GM19455 (cell line): Measurements from ENCODE around the gene VRK1.
"Not testable (repeated sequence)": the region's sequence is repeated elsewhere in the genome, so short reads cannot be mapped to it uniquely, and the experiment has no call there.

Experiments
- ATAC-seq: cut with Tn5 transposase; IDR thresholded peaks from one replicate; pipeline ENCODE4 v1.9.1; 2021; ENCODE audit not compliant: unreplicated experiment

VRK1 gene, protein sequence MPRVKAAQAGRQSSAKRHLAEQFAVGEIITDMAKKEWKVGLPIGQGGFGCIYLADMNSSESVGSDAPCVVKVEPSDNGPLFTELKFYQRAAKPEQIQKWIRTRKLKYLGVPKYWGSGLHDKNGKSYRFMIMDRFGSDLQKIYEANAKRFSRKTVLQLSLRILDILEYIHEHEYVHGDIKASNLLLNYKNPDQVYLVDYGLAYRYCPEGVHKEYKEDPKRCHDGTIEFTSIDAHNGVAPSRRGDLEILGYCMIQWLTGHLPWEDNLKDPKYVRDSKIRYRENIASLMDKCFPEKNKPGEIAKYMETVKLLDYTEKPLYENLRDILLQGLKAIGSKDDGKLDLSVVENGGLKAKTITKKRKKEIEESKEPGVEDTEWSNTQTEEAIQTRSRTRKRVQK

DNA sequence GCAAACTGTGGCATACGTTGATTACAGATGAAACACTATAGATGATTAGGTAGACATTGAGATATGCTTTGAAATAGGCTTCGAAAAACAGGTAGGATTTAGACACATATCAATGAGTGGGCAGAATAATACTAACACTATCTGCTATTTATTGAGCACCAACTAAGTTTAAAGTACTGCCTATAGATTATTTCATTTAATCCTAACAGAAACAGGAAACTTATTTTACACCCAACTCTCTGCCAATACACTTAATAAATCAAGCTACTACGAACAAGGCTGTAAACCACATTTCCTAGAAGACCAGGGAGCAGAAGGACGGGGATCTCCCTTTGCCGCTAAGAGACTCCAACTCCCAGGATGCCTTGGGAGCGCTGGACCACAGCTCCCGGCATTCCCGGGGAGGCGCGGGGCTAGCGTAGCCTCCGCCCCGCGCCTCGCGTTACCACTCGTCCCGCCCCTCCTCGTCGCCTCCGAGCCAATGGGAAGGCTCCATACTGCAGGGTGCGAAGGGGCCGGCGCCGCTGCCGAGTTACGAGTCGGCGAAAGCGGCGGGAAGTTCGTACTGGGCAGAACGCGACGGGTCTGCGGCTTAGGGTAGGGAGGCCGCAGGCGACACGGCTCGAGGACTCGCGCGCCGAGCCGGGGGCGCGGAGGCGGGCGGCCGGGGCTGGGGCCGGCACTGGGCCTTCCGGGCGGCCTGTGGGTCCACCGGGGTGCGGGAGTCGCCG is at the start of gene VRK1:
VRK1 (plus strand) TSS at position 532 of the 731 bp plus-strand sequence. CDS start 36,090 bp downstream, outside the sequence.
- ATAC-seq: peak; percentile 98

DNA sequence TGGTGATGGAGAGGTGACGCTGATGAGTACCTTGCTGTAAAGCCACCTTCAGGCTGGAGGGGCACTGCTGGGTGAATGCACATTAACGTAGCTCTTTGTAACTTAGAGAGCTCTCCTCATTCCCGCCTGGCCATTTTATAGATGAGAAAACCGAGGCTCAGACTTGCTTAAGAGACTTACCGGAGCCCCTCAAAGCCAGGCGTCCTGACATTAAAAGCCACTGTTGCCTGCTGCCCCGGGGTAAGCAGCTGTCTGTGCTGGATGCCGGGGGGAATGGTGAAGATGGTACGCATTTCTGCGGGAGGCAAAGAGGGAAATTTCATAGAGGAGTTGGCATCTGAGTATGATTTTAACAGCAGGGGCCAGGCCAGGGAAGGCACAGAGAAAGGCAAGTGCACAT is 49.6 kb upstream of the VRK1 start:
- no peak for ATAC-seq

DNA sequence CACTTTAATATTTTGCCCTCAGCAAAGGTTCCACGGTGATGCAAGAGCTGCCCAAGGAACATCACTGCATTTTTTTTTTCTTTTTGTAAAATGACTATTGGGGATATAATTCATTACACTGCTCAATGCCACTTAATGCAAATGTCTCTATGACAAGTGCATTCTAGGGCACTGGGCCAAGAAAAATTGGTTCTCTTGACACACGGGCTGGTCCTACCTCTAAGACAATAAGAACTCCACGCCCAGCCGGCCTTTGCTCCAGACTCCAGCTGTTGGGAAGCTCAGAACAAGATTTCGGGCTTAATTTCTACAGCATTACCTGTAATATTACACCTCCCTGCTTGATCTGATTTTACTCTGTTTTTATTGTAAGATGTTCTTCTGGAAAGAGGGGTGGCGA is 48.8 kb upstream of the VRK1 start:
- ATAC-seq: no peak

DNA sequence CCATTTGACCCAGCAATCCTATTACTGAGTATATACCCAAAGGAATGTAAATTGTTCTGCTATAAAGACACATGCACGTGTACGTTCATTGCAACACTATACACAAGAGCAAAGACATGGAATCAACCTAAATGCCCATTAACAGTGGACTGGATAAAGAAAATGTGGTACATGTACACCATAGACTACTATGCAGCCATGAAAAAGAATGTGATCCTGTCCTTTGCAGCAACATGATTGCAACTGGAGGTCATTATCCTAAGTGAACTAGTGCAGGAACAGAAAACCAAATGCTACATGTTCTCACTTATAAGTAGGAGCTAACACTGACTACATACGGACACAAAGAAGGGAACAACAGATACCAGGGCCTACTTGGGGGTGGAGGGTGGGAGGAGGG is 45.7 kb upstream of the VRK1 start:
- no peak for ATAC-seq

DNA sequence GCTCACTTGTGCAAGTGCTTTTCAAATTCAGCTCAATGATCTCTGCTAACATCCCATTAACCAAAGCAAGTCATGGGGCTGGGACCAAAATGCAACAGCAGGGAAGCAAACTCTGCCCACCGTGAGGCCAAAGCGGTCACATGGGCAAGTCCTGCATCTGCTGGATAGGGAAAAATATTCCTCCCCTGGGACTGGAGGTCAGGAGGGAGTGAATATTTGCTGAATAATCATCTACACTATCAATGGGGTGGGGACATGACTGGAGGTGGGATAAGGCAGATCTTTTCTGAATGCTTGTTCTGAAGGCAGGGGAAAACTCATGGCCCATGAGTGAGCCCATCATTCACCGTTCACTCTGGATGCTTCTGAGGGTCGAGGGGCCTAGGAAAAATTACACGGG is 45.1 kb upstream of the VRK1 start:
- ATAC-seq: no peak

DNA sequence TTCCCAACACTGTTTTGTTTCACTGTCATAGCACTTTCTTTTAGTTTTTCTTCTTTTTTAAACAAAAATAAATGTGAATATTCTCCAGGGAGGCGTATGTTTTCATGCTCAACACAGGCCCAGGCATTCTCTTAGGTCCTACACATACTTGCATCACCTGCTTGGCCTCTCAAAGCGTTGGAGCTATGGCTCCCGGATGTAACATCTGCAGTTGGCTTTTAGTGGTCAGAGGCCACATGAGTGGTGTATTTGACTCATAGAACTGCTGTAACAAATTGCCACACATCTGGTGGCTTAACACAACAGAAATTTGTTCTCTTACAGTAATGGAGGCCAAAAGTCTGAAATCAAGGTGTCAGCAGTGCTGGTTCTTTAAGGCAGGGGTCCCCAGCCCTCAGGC is 44.6 kb upstream of the VRK1 start:
- ATAC-seq: no peak

DNA sequence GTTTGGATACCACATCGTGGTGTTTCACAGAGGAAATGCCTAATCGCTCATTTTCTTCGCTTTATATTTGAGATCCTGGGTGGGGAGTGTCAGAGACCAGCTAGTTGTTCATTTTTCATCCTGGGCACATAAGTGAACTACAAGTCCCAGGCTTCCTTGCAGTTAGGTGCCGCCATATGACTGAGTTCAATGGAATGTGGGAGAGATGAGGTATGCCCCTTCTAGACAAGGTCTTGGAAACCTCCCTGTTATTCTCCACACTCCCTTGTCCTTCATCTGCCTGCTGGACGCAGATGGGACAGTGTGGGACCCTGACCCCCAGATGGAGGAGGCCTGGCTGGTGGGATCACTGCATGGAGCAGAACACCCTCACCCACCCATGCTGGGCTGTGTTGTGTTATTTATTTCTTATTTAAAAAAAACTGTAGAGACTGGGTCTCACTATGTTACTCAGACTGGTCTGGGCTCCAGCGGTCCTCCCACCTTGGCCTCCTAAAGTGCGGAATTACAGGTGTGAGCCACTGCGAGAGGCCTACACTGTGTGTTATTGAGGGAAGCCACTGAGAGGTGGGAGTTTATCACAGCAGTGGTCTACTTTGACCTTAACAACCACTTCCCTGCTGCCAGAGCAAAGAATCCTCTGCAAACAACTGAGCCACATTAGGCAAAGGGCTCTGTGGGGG is 42.9 kb upstream of the VRK1 start:
- ATAC-seq: no peak

DNA sequence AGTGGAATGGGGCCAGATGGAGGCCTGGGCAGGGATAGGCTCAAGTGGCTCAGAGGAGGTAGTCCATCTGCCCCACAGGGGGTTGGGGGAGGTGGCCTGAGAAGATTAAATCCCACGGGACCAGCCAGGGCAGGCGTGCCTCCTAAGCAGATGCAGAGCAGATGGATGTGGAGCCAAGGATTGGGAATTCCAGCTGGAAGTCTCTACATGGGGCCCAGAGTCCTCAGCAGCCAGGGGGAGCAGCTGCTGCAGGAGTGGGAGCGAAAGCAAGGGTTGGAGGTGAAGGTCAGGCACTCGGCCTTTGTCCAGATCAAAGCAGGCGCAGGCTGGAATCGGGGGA is 42.4 kb upstream of the VRK1 start:
- ATAC-seq: no peak

DNA sequence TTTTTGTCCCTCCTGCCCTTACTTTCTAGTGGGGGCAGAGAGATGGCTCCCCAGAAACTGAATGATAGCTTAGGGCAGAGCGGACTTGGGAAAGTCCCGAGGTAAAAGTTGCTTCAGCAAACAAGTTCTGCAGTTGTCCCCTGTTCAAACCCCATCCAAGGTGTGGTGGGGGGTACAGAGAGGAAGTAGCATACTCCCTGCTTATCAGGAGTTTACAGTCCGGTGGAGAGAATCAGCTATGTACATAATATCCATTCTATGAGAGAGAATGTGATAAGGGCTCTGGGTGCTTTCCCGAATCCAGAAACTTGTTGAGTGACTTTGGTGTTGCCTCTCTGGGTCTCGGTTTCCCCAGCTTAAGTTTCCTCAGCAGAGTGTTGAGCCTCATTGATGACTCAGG is 40.4 kb upstream of the VRK1 start:
- ATAC-seq: no peak

DNA sequence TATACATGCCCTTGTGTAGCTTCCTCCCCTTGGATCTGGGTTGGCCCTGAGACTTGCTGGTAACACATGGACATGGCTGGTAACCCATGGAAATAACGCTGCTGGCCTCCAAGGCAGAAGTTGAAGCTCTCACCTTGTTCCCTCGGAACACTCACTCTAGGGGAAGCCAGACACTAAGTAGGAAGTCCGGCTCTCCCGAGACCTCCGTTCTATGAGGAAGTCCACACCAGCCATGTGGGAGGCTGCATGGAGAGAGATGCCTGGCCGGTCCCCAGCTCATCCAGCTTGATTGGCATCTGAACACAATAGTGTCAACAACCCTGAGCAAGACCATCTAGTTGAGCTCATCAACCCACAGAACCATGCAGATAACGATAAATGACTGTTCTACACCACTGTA is 39.7 kb upstream of the VRK1 start:
- no peak for ATAC-seq

DNA sequence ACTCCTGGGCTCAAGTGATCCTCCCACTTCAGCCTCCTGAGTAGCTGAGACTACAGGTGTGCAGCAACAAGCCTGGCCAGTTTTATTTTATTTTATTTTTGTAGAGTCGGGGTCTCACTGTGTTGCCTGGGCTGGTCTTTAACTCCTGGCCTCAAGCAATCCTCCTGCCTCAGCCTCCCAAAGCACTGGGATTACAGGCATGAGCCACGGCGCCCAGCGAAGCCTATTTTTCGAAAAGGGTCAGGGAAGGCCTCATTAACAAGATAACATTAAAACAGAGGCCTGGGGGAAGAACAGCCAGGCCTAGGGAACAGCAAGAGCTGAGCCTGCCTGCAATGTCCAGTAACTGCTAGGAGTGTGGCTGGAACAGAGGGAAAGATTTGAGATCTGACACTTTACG is 36.1 kb upstream of the VRK1 start:
- no peak for ATAC-seq

DNA sequence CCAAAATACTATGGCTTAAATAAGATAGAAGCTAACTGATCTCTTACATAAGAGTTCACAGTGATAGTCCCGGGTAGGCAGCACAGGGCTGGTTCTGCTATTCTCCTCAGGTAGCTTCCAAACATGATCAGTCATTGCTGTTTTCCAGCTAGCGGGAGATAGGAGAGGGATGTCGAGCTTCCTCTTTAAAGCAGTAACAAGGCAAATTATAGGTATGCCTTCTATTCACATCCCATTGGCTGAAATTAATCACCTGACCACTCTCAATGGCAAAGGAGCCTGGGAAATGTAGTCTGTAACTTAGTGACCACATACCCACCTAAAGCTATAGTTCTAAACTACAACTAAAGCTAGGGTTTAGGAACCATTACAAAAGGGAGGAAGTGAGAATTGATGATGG is 34.5 kb upstream of the VRK1 start:
- ATAC-seq: peak; percentile 97

DNA sequence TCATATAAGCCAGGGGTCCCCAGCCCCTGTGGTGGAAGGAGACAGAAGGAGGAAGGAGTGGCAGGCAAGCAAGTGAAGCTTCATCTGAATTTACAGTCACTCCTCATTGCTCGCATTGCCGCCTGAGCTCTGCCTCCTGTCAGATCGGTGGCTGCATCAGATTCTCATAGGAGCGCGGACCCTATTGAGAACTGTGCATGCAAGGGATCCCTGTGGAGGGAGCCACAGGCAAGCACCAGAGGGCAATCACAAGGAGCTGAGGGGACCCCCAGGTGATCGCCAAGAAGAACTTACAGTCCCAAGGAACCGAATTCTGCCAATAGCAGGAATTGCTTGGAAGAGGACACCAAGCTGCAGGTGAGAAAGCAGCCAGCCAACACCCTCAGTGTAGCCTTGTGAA is 33.2 kb upstream of the VRK1 start:
- no peak for ATAC-seq

DNA sequence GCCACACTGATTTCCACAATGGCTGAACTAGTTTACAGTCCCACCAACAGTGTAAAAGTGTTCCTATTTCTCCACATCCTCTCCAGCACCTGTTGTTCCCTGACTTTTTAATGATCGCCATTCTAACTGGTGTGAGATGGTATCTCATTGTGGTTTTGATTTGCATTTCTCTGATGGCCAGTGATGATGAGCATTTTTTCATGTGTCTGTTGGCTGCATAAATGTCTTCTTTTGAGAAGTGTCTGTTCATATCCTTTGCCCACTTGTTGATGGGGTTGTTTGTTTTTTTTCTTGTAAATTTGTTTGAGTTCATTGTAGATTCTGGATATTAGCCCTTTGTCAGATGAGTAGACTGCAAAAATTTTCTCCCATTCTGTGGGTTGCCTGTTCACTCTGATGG is 32.0 kb upstream of the VRK1 start:
- ATAC-seq: not testable (repeated sequence)

DNA sequence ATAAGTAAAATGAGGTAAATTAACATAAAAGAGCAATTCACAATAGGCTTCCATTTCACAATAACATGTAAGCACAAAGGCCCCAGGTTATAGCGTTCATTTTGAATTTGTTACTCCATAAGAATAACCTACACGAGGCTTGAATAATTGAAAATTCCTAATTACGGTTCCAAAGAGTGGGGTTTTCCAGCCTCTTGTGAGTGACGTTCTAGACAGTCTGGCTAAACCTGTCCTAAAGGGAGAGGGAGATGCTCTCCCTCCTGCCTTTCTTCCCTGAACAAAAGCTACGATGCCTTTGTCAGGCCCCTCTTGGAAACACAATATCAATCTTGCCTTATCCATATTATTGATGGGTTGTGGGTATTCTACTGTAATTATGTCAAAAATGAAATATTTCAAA is 24.3 kb upstream of the VRK1 start:
- ATAC-seq: no peak

DNA sequence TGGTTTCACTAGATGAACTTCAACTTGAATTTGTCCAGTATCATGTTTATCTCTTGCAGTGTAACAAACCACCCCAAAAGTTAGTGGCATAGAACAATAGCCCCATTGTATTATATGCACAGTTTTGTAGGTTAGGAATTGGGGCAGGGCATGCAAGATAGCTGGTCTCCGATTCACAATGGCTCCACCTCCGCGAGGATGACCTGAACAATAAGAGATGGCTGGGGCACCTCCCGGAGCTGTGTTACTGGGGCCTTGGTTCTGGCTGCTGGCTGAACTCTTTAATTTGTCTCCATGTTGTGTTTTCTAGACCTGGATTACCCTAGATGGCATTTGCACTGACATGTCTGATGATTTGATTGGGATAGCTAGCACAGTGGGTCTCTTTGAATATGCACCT is 20.4 kb upstream of the VRK1 start:
- ATAC-seq: no peak

DNA sequence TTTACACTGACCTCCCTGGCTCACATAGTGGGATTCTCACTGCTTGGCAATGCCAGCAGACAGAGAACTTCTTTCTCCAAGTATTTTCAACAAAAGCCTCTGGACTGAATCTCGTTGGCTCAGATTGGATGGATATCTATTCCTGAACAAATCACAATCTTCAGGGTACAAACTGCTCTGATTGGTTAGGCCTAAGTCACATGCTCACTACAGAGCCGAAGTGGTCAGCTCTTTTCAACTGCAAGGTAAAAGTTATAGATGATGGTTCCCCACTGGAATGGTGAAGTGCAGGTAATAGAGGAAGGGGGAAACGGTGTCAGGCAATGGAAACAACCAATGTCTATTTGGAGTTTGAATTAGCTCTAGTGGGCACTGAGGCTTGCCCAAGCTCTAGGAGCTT is 16.7 kb upstream of the VRK1 start:
- no peak for ATAC-seq

DNA sequence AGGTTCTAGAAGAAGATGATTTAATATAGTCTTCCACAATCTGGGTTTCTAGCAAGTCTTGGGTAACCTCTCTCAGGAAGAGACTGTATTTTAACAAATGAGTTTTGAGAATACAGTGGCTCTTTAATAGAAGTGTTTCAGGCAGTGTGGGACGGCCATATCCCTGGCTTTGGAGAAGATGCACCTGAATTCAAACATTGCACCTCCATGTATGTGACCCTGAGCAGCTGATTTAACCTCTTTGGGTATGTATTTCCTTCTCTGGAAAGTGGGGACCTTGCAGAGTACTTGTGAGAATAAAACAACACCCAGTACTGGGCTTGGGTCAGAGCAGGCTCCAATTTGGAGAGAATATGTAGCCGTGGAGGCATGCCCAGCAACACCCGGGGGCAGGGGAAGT is 15.8 kb upstream of the VRK1 start:
- no peak for ATAC-seq

DNA sequence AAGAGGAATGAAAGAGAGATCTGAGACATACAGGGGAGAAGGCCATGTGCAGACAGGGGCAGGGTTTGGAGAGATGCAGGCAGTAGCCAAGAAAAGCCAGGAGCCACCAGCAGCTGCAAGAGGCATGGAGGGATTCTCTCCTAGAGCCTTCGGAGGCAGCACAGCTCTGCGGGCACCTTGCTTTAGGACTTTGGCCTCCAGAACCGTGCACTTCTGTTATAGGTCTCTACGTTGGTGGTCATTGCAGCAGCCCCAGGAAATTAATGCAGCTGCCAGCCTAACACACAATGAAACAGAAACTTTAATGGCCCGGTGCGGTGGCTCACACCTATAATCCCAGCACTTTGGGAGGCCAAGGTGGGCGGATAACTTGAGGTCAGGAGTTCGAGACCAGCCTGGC is 14.7 kb upstream of the VRK1 start:
- ATAC-seq: no peak

DNA sequence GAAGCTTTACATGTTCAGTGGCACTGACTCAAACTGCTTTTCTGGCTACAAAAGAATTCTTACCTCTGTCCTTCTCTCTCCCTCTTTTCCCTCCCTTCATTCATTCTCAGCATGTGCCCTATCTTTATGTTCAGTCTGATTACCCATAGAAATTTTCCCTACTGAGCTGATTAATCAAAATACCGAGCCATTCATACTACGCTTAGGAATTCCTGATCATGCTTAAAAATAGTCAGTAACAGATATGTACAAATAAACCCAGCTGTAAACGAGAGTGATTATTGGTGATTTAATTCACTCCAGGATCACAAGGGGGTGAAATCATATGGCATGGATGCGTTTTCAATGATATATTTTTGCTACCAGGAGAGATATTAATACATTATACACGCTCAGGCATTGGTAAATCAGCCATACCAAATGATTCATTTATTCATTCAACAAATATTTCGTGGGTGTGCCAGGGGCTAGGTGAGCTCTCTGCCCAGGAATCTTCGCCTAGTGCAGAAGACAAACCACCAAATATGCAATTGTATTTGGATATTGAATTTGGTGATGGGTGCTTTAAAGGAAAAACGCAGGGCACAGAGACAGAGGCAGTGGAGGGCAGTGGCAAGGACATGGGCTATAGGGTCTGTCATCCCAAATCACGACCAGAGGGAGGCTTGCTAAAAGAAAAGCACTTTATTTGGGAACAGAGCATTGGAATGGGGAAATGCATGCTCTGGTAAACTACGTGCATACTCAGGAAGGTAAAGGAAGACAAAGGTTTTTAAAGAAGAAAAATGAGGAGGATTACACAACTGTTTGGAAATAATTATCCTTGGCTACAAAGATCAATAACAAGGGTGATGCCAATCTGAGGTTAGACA is 13.9 kb upstream of the VRK1 start:
- ATAC-seq: no peak

DNA sequence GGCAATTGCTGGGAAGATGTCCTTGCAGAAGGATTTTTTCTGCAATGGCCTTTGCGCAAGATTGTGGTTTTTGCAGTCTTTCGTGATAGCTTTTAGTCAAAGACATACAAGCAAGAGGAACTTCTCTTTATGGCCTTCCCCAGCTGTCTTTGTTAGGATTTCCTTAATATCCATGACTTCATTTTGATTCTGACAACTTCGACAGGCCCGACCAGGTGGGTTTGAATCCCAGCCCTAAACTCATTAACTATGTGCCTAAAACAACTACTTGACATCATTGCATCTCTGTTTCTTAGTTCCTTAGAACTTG is 13.3 kb upstream of the VRK1 start:
- no peak for ATAC-seq
